ENCODE results near the gene SMIM36.
"Not testable (repeated sequence)": the region's sequence is repeated elsewhere in the genome, so short reads cannot be mapped to it uniquely, and the experiment has no call there.

The SMIM36 gene

GRCh38 chr17:55466671-55467070, 44.6 kb downstream of the SMIM36 start:
- H3K9me3 ChIP-seq (ENCODE audit: control insufficient read depth, low read depth, low read length): no peaks in the 10 kb centered on the region
- H3K36me3 ChIP-seq (ENCODE audit: control insufficient read depth, low read depth, low read length): no peaks in the 10 kb centered on the region
- H3K9ac ChIP-seq (ENCODE audit: low read length): no peak overlapping the region
- peaks cover 15% of the 10 kb centered on the region for H3K4me1 ChIP-seq (ENCODE audit: control insufficient read depth, low read depth, low read length)
- H3K27ac ChIP-seq (ENCODE audit: low read length): no peak overlapping the region
- no peak overlapping the region for H3K4me3 ChIP-seq (ENCODE audit: low read length)
- no peaks in the 10 kb centered on the region for H3K27me3 ChIP-seq (ENCODE audit: control insufficient read depth, insufficient read depth, low read length)

DNA sequence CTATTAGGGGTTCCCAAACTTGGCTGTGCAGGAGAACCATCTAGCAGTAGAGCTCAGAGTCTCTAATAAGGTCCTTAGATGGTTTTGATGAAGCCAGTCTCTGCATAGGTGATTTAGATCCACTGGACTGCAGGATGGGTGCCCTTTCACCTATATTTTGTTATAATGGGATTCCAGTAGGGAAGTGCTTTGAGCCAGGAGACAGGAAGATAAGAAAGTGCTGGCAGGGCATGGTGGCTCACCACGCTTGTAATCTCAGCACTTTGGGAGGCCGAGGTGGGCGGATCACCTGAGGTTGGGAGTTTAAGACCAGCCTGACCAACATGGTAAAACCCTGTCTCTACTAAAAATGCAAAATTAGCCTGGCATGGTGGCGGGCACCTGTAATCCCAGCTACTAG, 45.5 kb downstream of the SMIM36 start:
- not testable (repeated sequence) for H3K36me3 ChIP-seq (ENCODE audit: control insufficient read depth, low read depth, low read length); H3K9me3 ChIP-seq (ENCODE audit: control insufficient read depth, low read depth, low read length); H3K27me3 ChIP-seq (ENCODE audit: control insufficient read depth, insufficient read depth, low read length); H3K9ac ChIP-seq (ENCODE audit: low read length); H3K27ac ChIP-seq (ENCODE audit: low read length); H3K4me3 ChIP-seq (ENCODE audit: low read length)
- H3K4me1 ChIP-seq (ENCODE audit: control insufficient read depth, low read depth, low read length): peaks cover 15% of the 10 kb centered on the region

- H3K27me3 ChIP-seq (ENCODE audit: control insufficient read depth, insufficient read depth, low read length): no peaks in the 10 kb centered on the region
- H3K4me3 ChIP-seq (ENCODE audit: low read length): no peak overlapping the region
- H3K27ac ChIP-seq (ENCODE audit: low read length): no peak overlapping the region
- no peaks in the 10 kb centered on the region for H3K9me3 ChIP-seq (ENCODE audit: control insufficient read depth, low read depth, low read length)
- H3K4me1 ChIP-seq (ENCODE audit: control insufficient read depth, low read depth, low read length): peaks cover 19% of the 10 kb centered on the region
- no peak overlapping the region for H3K9ac ChIP-seq (ENCODE audit: low read length)
- H3K36me3 ChIP-seq (ENCODE audit: control insufficient read depth, low read depth, low read length): no peaks in the 10 kb centered on the region
Measured at GRCh38 chr17:55463600-55463999, 47.7 kb downstream of the SMIM36 start.

DNA sequence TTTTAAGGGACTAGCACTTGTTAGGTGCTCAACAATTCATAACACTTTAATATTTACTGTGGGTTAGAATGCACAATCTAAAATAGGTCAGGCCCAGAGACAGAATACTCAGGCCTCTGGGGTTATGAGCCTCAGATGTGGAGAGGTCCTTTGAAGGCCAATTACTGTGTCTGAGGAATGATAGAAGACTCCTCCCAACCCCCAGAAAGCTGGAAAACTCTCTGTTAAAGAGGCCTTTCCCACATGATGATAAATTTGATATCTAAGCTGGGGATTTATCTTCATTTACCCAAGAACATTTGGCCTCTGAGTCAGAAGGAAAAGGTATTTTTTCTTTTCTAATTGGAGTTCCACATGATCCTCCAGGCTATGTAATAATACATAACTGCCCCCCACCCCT, 48.5 kb downstream of the SMIM36 start:
- H3K9ac ChIP-seq (ENCODE audit: low read length): no peak overlapping the region

DNA sequence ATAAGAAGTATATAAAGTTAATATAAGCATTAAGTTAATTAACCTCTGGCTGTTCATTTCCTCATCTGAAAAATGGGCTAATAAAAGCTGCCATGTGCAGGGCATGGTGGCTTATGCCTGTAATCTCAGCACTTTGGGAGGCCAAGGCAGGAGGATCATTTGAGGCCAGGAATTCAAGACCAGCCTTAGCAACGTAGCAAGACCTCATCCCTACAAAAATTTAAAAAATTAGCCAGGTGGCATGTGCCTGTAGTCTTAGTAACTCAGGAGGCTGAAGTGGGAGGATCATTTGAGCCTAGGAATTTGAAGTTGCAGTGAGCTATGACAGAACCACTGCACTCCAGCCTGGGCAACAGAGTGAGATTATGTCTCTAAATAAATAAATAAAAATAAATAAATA, 49.0 kb downstream of the SMIM36 start:
- peaks cover 20% of the 10 kb centered on the region for H3K4me1 ChIP-seq (ENCODE audit: control insufficient read depth, low read depth, low read length)
- no peaks in the 10 kb centered on the region for H3K9me3 ChIP-seq (ENCODE audit: control insufficient read depth, low read depth, low read length)
- H3K9ac ChIP-seq (ENCODE audit: low read length): no peak overlapping the region
- H3K27me3 ChIP-seq (ENCODE audit: control insufficient read depth, insufficient read depth, low read length): no peaks in the 10 kb centered on the region
- no peak overlapping the region for H3K4me3 ChIP-seq (ENCODE audit: low read length)
- H3K27ac ChIP-seq (ENCODE audit: low read length): no peak overlapping the region
- no peaks in the 10 kb centered on the region for H3K36me3 ChIP-seq (ENCODE audit: control insufficient read depth, low read depth, low read length)

More for the DNA sequence above, 48.5 kb downstream of the SMIM36 start:
- Histone ChIP-seq H3K9me3 (ENCODE audit: control insufficient read depth, low read depth, low read length) (no peaks in the 10 kb centered on the region), H3K4me3 (ENCODE audit: low read length) (no peak overlapping the region), H3K27me3 (ENCODE audit: control insufficient read depth, insufficient read depth, low read length) (no peaks in the 10 kb centered on the region), H3K27ac (ENCODE audit: low read length) (no peak overlapping the region), H3K4me1 (ENCODE audit: control insufficient read depth, low read depth, low read length) (peaks cover 20% of the 10 kb centered on the region), H3K36me3 (ENCODE audit: control insufficient read depth, low read depth, low read length) (no peaks in the 10 kb centered on the region)

GRCh38 chr17:55458978-55459377, 52.3 kb downstream of the SMIM36 start:
- no peak overlapping the region for H3K9ac ChIP-seq (ENCODE audit: low read length)
- no peak overlapping the region for H3K27ac ChIP-seq (ENCODE audit: low read length)
- no peaks in the 10 kb centered on the region for H3K9me3 ChIP-seq (ENCODE audit: control insufficient read depth, low read depth, low read length)
- H3K27me3 ChIP-seq (ENCODE audit: control insufficient read depth, insufficient read depth, low read length): no peaks in the 10 kb centered on the region
- peaks cover 16% of the 10 kb centered on the region for H3K4me1 ChIP-seq (ENCODE audit: control insufficient read depth, low read depth, low read length)
- H3K4me3 ChIP-seq (ENCODE audit: low read length): no peak overlapping the region
- no peaks in the 10 kb centered on the region for H3K36me3 ChIP-seq (ENCODE audit: control insufficient read depth, low read depth, low read length)

DNA sequence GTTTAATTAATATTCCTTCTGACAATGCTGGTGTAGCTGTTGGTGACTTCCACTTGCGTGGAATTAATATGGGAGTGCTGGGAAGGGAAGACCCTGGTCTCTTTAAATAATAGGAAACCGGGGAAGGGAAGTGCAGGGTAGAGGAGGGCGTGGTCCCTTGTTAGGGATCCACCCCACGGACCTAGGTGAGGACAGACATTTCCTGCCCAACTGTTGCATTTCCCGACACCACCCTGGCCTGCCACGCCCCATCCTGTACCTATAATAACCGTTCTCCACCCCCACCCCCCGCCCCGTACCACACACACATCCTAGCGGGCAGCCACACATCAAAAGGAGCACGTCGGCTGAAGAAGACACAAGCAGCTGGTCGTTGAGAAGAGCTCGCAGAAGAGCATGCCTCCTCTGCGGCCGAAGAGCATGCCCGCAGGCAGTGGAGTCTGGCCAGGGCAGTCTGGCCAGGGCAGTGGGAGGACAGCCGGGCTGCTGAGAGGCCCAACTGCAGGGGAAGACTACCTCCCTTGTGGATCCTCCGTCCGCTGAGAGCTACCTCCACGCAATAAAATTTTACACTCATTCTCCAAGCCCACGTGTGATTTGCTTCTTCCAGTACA, 52.9 kb downstream of the SMIM36 start:
- no peak overlapping the region for H3K4me3 ChIP-seq (ENCODE audit: low read length)
- H3K36me3 ChIP-seq (ENCODE audit: control insufficient read depth, low read depth, low read length): no peaks in the 10 kb centered on the region
- peaks cover 22% of the 10 kb centered on the region for H3K4me1 ChIP-seq (ENCODE audit: control insufficient read depth, low read depth, low read length)
- H3K9me3 ChIP-seq (ENCODE audit: control insufficient read depth, low read depth, low read length): no peaks in the 10 kb centered on the region
- H3K27ac ChIP-seq (ENCODE audit: low read length): no peak overlapping the region
- no peak overlapping the region for H3K9ac ChIP-seq (ENCODE audit: low read length)
- H3K27me3 ChIP-seq (ENCODE audit: control insufficient read depth, insufficient read depth, low read length): no peaks in the 10 kb centered on the region

GRCh38 chr17:55456307-55457240, 54.7 kb downstream of the SMIM36 start:
- H3K27ac ChIP-seq (ENCODE audit: low read length): no peak overlapping the region
- H3K9me3 ChIP-seq (ENCODE audit: control insufficient read depth, low read depth, low read length): no peaks in the 10 kb centered on the region
- H3K9ac ChIP-seq (ENCODE audit: low read length): no peak overlapping the region
- no peaks in the 10 kb centered on the region for H3K36me3 ChIP-seq (ENCODE audit: control insufficient read depth, low read depth, low read length)
- H3K4me3 ChIP-seq (ENCODE audit: low read length): no peak overlapping the region
- no peaks in the 10 kb centered on the region for H3K27me3 ChIP-seq (ENCODE audit: control insufficient read depth, insufficient read depth, low read length)
- peaks cover 22% of the 10 kb centered on the region for H3K4me1 ChIP-seq (ENCODE audit: control insufficient read depth, low read depth, low read length)

GRCh38 chr17:55454906-55455474, 56.3 kb downstream of the SMIM36 start:
- H3K9ac ChIP-seq (ENCODE audit: low read length): no peak overlapping the region
- no peaks in the 10 kb centered on the region for H3K9me3 ChIP-seq (ENCODE audit: control insufficient read depth, low read depth, low read length)
- H3K36me3 ChIP-seq (ENCODE audit: control insufficient read depth, low read depth, low read length): no peaks in the 10 kb centered on the region
- H3K4me3 ChIP-seq (ENCODE audit: low read length): no peak overlapping the region
- no peaks in the 10 kb centered on the region for H3K27me3 ChIP-seq (ENCODE audit: control insufficient read depth, insufficient read depth, low read length)
- H3K4me1 ChIP-seq (ENCODE audit: control insufficient read depth, low read depth, low read length): peaks cover 22% of the 10 kb centered on the region
- H3K27ac ChIP-seq (ENCODE audit: low read length): no peak overlapping the region

DNA sequence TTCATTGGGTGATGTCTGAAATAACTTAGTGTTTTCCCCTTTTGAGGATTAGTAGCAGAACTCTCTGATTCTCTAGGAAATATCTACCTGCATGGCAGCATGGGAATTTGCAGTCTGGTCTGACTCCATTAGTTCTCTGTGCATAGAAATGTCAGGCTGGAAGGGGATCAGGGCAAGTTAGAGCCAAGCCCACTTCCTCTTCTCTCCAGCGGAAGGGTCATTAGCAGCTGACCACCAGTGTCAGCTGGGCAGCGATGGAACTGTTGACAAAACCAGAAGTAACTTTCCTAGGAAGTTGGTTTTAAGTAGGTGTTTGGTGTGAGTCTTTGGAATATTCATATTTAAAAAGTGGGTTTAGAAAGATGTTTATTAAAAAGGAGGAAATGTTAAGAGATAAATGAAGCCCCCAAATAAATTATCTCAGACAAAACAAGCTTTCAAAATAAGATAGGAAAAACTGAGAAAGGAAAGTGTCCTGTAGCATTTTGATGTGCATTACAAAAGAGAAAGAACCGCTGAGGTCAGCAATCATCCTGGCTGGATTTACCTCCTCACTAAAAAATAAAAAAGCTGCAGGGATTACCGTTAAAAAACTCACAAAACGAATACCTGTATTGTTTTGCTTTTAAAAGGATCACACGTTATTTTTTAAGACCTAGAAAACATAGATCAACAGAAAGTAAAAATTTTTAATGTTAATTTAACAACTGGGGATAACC, 57.3 kb downstream of the SMIM36 start:
- H3K9me3 ChIP-seq (ENCODE audit: control insufficient read depth, low read depth, low read length): no peaks in the 10 kb centered on the region
- peak overlapping the region; percentile 52 for H3K27ac ChIP-seq (ENCODE audit: low read length)
- H3K4me1 ChIP-seq (ENCODE audit: control insufficient read depth, low read depth, low read length): peaks cover 22% of the 10 kb centered on the region
- H3K27me3 ChIP-seq (ENCODE audit: control insufficient read depth, insufficient read depth, low read length): no peaks in the 10 kb centered on the region
- peak overlapping the region; percentile 10 for H3K4me3 ChIP-seq (ENCODE audit: low read length)
- no peak overlapping the region for H3K9ac ChIP-seq (ENCODE audit: low read length)
- no peaks in the 10 kb centered on the region for H3K36me3 ChIP-seq (ENCODE audit: control insufficient read depth, low read depth, low read length)

DNA sequence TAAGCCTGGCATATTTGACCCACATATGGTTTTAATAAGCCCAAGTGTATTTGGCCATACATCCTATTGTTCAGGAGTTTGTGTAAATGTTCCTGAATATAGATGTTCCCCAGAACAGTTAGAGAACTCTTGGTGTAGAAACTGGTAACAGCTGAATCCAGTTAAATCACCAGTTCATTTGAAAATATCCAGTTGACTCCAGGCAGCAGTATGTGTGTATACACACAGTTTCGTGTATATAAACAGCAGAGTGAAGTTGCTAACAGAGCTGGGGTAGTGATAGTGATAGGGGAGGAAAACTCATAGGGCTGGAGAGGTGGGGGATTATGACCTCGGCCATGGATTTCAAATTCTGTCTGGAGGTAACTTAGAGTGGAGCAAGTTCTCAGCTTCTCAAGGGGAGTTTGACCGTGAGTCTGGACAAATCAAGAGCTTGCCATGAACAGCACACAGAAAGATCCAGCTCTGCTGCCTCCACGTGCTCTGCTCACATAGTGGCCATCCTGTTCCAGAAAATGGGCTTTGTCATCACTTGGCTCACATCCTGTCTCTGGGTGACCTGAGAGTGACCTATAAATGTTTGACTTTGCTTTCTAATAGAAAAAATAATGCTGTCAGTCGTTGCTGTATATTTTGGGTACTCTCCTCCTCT, 59.0 kb downstream of the SMIM36 start:
- no peaks in the 10 kb centered on the region for H3K27me3 ChIP-seq (ENCODE audit: control insufficient read depth, insufficient read depth, low read length)
- no peak overlapping the region for H3K27ac ChIP-seq (ENCODE audit: low read length)
- no peaks in the 10 kb centered on the region for H3K9me3 ChIP-seq (ENCODE audit: control insufficient read depth, low read depth, low read length)
- H3K4me1 ChIP-seq (ENCODE audit: control insufficient read depth, low read depth, low read length): peaks cover 17% of the 10 kb centered on the region
- H3K36me3 ChIP-seq (ENCODE audit: control insufficient read depth, low read depth, low read length): no peaks in the 10 kb centered on the region
- H3K9ac ChIP-seq (ENCODE audit: low read length): no peak overlapping the region
- H3K4me3 ChIP-seq (ENCODE audit: low read length): no peak overlapping the region
